A549 (cell line): ENCODE data around the gene TOR1B. TPM values are rescaled to one million over a fixed set of nuclear protein-coding genes. Genes with fewer than 3 reads are reported as not detected.
"Not testable (repeated sequence)": the region's sequence is repeated elsewhere in the genome, so short reads cannot be mapped to it uniquely, and the experiment has no call there.

ENCODE experiments used
- ATAC-seq, 2 experiments: fragments of 200-7000 bp in 1 of 2; fragments of >200 bp in 1 of 2; cut with Nextera tagmentation in 1 of 2; cut with Tn5 transposase in 1 of 2; 3 replicates each; pipeline versions ENCODE4 v1.8.0 to v1.9.1; 2018 to 2020; ENCODE audit warnings: mild to moderate bottlenecking in 1 of 2, moderate library complexity in 1 of 2
- CTCF ChIA-PET: fragments of 300-600 bp; sonication (Branson Sonifier 250); formaldehyde crosslinking; extraction: SDS; loops from one replicate; lab custom pipeline; 2021; ENCODE audit warnings: antibody characterized with exemption, inconsistent platforms; lab: Yijun Ruan, JAX
- POLR2A ChIA-PET: fragments of 350-600 bp; formaldehyde crosslinking; extraction: SDS; loops from one replicate; lab custom pipeline; 2021; ENCODE audit warnings: antibody characterized with exemption, inconsistent platforms; lab: Yijun Ruan, JAX
- DNase-seq, 2 experiments: peaks; one replicate each; pipeline versions ENCODE4 v3.0.0 to v3.0.0-alpha.2; 2011 to 2016; ENCODE audit warnings: low read depth in 1 of 2, low spot score in 1 of 2
- FAIRE-seq: peaks from 2 replicates; lab custom pipeline; 2011; peaks lifted over from hg19 to GRCh38; lab: Jason Lieb, UNC
- H3K27ac ChIP-seq, 2 experiments: fragments of >200 bp; sonication (Bioruptor Twin); formaldehyde crosslinking; 3 replicates each; pipeline ENCODE4 v1.5.1; 2016 to 2017
- H3K4me1 ChIP-seq: fragments of >200 bp; sonication (Bioruptor Twin); formaldehyde crosslinking; 3 replicates; pipeline ENCODE4 v1.6.1; 2016
- H3K4me2 ChIP-seq: fragments of >200 bp; sonication (Bioruptor Twin); formaldehyde crosslinking; 3 replicates; pipeline ENCODE4 v1.6.1; 2016
- H3K4me3 ChIP-seq: fragments of >200 bp; sonication (Bioruptor Twin); formaldehyde crosslinking; 3 replicates; pipeline ENCODE4 v1.5.1; 2016
- H3K9me3 ChIP-seq: fragments of >200 bp; sonication (Bioruptor Twin); formaldehyde crosslinking; 3 replicates; pipeline ENCODE4 v1.6.1; 2016
- CHD2 ChIP-seq: fragments of 150-350 bp; IDR thresholded peaks from 2 replicates; pipeline ENCODE4 v1.6.1; 2014; ENCODE audit warnings: low read length; ENCODE audit not compliant: partially characterized antibody
- CHD4 ChIP-seq: fragments of 200-600 bp; sonication (generic); IDR thresholded peaks from 2 replicates; pipeline ENCODE4 v1.6.1; 2016; ENCODE audit warnings: antibody characterized with exemption, mild to moderate bottlenecking, borderline replicate concordance
- EHF ChIP-seq: fragments of 250-450 bp; sonication (Bioruptor Pico); IDR thresholded peaks from 2 replicates; pipeline ENCODE4 v1.5.0; 2020; ENCODE audit warnings: mild to moderate bottlenecking
- ESRRA ChIP-seq: fragments of 150-350 bp; IDR thresholded peaks from 2 replicates; pipeline ENCODE4 v1.6.1; 2014; ENCODE audit warnings: mild to moderate bottlenecking, low read length, borderline replicate concordance
- FOSB ChIP-seq: fragments of 250-450 bp; sonication (Bioruptor Pico); IDR thresholded peaks from 2 replicates; pipeline ENCODE4 v1.5.0; 2020; ENCODE audit warnings: mild to moderate bottlenecking, moderate library complexity
- FOSL2 ChIP-seq, 2 experiments: fragments of 450-650 bp in 1 of 2; fragments of >200 bp in 1 of 2; sonication (Bioruptor Twin) in 1 of 2; formaldehyde crosslinking; IDR thresholded peaks; 2 replicates each; pipeline versions ENCODE4 v1.5.0 to v1.6.1; 2016 to 2020; ENCODE audit warnings: mild to moderate bottlenecking in 1 of 2, moderate library complexity in 1 of 2
- HDAC2 ChIP-seq: fragments of 200-600 bp; sonication (generic); IDR thresholded peaks from 2 replicates; pipeline ENCODE4 v1.6.1; 2016
- HOXA7 ChIP-seq: fragments of 250-450 bp; sonication (Bioruptor Pico); IDR thresholded peaks from 2 replicates; pipeline ENCODE4 v1.5.0; 2020; ENCODE audit warnings: mild to moderate bottlenecking, moderate library complexity
- HOXB13 ChIP-seq: fragments of 250-450 bp; sonication (Bioruptor Pico); IDR thresholded peaks from 2 replicates; pipeline ENCODE4 v1.5.0; 2020; ENCODE audit warnings: low read depth, mild to moderate bottlenecking, moderate library complexity
- JUN ChIP-seq, 2 experiments: fragments of >200 bp; sonication (Bioruptor Twin); formaldehyde crosslinking; IDR thresholded peaks; 2 replicates in 1 of 2; 3 replicates in 1 of 2; pipeline ENCODE4 v1.6.1; 2016 to 2017
- JUNB ChIP-seq: fragments of >200 bp; sonication (Bioruptor Twin); formaldehyde crosslinking; IDR thresholded peaks from 2 replicates; pipeline ENCODE4 v1.6.1; 2016
- KDM1A ChIP-seq: fragments of 200-600 bp; sonication (generic); IDR thresholded peaks from 2 replicates; pipeline ENCODE4 v1.6.1; 2016; ENCODE audit warnings: low read depth, mild to moderate bottlenecking
- MYC ChIP-seq: IDR thresholded peaks from 2 replicates; pipeline ENCODE4 v1.6.1; 2012; ENCODE audit warnings: mild to moderate bottlenecking, inconsistent platforms, low read length, improper control_type of control experiment, borderline replicate concordance
- NPAS2 ChIP-seq: fragments of 250-450 bp; sonication (Bioruptor Pico); IDR thresholded peaks from 2 replicates; pipeline ENCODE4 v1.8.0; 2022; ENCODE audit warnings: mild to moderate bottlenecking, moderate library complexity, borderline replicate concordance
- SMC3 ChIP-seq: fragments of >200 bp; sonication (Bioruptor Twin); formaldehyde crosslinking; IDR thresholded peaks from 3 replicates; pipeline ENCODE4 v1.6.1; 2018; ENCODE audit warnings: inconsistent platforms
- TP53 ChIP-seq: fragments of 250-450 bp; sonication (Bioruptor Pico); IDR thresholded peaks from 2 replicates; pipeline ENCODE4 v1.5.0; 2021; ENCODE audit warnings: mild to moderate bottlenecking, moderate library complexity
- ZNF302 ChIP-seq: fragments of 250-450 bp; sonication (Bioruptor Pico); IDR thresholded peaks from 2 replicates; pipeline ENCODE4 v1.9.0; 2021; ENCODE audit warnings: inconsistent platforms, mild to moderate bottlenecking, moderate library complexity
- WGBS: methylation state at CpG from one replicate; pipeline ENCODE4 v1.1.6; 2017; ENCODE audit errors: missing lambda C conversion rate; 5-methylcytosine and 5-hydroxymethylcytosine counted together
- polyA plus RNA-seq, 4 experiments: library from polyadenylated mRNA; depleted of rRNA in 3 of 4; stranded (reverse); fragments of >200 nt; fragmentation: RNase III in 1 of 4; extraction: RNeasy Plus Mini Kit Qiagen cat#74134 plus additional on column Dnase treatment in 1 of 4; gene quantifications; 2 replicates in 3 of 4; 3 replicates in 1 of 4; pipeline ENCODE4 v1.2.3, GENCODE V29; 2011 to 2017
- TF ChIP-seq, protein P1 (sequence below): IDR thresholded peaks from 2 replicates; pipeline ENCODE4 v1.6.1; 2012
- TF ChIP-seq, protein P2 (sequence below): fragments of 250-450 bp; sonication (Bioruptor Pico); IDR thresholded peaks from 2 replicates; pipeline ENCODE4 v1.5.0; 2021; ENCODE audit warnings: mild to moderate bottlenecking, moderate library complexity, borderline replicate concordance
- TF ChIP-seq, protein P3 (sequence below): fragments of 200-600 bp; sonication (generic); IDR thresholded peaks from 2 replicates; pipeline ENCODE4 v1.6.1; 2016; ENCODE audit warnings: antibody characterized with exemption, mild to moderate bottlenecking, moderate library complexity

TOR1B gene
- polyA plus RNA-seq, 2 of the 4 experiments (the other 2 are of a cell fraction), result 24.9 to 32.4 TPM

DNA sequence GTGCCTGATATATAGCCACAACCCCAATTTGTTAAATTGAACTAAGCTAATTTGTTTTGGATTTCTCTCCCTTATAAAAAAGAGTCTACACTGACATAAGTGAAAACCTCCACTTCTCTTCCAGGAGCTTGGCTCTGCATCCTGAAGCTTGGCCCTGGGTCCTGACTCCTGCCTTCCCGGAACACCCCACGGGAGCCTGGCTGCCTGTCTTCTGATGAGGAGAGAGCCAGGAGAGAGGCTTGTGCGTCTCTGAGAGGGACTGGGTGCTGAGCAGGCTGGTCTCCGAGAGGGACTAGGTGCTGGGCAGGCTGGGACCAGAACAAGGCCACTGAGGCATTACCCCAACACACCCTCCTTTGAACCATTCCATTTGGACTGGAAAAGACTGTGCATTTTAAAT, 43.7 kb upstream of the TOR1B start (continued):
- TF ChIP-seq, protein P1, sequence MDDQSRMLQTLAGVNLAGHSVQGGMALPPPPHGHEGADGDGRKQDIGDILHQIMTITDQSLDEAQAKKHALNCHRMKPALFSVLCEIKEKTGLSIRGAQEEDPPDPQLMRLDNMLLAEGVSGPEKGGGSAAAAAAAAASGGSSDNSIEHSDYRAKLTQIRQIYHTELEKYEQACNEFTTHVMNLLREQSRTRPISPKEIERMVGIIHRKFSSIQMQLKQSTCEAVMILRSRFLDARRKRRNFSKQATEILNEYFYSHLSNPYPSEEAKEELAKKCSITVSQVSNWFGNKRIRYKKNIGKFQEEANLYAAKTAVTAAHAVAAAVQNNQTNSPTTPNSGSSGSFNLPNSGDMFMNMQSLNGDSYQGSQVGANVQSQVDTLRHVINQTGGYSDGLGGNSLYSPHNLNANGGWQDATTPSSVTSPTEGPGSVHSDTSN, result no peak
- TF ChIP-seq ZNF302 (CRISPR knock-in tag) (no peak), MYC (no peak), EHF (CRISPR knock-in tag) (no peak), HOXB13 (CRISPR knock-in tag) (no peak)

DNA sequence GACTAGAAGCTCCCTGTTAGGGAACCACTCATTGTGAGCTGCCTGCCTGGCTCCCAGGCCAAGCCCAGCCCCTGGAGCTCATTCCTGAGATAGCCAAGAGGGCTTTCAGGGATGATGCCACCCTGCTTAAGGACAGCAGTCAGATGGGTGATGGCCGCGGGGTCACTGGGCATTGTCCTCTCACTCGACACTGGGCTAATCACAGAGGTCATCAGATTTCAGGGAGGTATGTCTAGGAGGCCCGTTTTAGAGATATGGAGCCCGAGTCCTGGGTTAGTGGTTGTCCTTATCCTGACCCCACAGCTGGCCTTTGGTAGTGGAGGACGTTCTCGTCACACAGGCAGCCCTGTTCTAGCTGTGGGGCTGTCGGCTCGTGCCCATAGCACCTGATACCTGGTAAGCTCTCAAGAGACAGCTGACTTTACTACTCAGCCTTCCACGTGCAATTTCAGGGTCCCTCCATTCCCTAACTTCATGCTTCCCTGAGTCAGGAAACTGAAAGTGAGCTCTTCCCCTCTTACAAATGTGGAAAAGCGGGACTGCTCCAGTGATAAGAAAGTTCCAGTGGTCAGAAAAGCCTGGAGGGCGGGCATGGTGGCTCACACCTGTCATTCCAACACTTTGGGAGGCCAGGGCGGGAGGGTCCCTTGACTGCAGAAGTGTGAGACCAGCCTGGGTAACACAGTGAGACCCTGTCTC, 43.0 kb upstream of the TOR1B start:
- 89% methylated on average over 13 of the region's 13 CpGs for WGBS
- no peak for DNase-seq
- no peak for FAIRE-seq
- H3K4me2 ChIP-seq, result no peak overlapping the region
- POLR2A ChIA-PET, result interaction anchor here (0.6 to 0.7 kb wide), 2 partner anchors 17 kb away, joined by 3 read pairs; no protein-coding TSS in a partner anchor
- TF ChIP-seq CHD2, result no peak
- TF ChIP-seq, protein P2, sequence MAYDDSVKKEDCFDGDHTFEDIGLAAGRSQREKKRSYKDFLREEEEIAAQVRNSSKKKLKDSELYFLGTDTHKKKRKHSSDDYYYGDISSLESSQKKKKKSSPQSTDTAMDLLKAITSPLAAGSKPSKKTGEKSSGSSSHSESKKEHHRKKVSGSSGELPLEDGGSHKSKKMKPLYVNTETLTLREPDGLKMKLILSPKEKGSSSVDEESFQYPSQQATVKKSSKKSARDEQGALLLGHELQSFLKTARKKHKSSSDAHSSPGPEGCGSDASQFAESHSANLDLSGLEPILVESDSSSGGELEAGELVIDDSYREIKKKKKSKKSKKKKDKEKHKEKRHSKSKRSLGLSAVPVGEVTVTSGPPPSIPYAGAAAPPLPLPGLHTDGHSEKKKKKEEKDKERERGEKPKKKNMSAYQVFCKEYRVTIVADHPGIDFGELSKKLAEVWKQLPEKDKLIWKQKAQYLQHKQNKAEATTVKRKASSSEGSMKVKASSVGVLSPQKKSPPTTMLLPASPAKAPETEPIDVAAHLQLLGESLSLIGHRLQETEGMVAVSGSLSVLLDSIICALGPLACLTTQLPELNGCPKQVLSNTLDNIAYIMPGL (CRISPR knock-in tag), result no peak
- no peak for TF ChIP-seq FOSL2 (IDR thresholded peaks at IDR 0.05)
- no peak for TF ChIP-seq FOSL2 (CRISPR knock-in tag; IDR thresholded peaks at IDR 0.05)
- no peak for TF ChIP-seq HDAC2
- TF ChIP-seq TP53 (CRISPR knock-in tag), result no peak
- no peak for TF ChIP-seq CHD4
- no peak for TF ChIP-seq KDM1A
- TF ChIP-seq SMC3, result no peak
- TF ChIP-seq HOXA7 (CRISPR knock-in tag), result no peak
- TF ChIP-seq, all 56 proteins: peak for 0
- H3K9me3 ChIP-seq, result no peaks in the 10 kb centered on the region
- H3K4me3 ChIP-seq, result no peak overlapping the region
- peaks cover 25% of the 10 kb centered on the region for H3K4me1 ChIP-seq
- peak overlapping the region in 1 of 2 experiments; percentile 61; a peak in 2 of 6 replicates for H3K27ac ChIP-seq
- no peak for ATAC-seq
- CTCF ChIA-PET, result interaction anchor here (0.7 to 12.3 kb wide), 12 partner anchors 8 to 118 kb away, joined by 3 to 161 read pairs (median 4); partner anchors contain the start of gene ASB6

DNA sequence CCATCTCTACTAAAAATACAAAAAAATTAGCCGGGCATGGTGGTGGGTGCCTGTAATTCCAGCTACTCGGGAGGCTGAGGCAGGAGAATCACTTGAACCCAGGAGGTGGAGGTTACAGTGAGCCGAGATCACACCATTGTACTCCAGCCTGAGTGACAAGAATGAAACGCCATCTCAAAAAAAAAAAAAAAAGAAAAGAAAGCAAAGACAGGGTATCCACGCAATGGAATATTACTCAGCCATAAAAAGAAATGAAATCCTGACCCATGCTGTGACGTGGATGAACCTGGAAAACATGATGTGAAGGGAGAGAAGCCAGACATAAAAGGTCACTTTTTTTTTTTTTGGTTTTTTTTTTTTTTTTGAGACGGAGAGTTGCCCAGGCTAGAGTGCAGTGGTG, 42.2 kb upstream of the TOR1B start:
- ATAC-seq, DNase-seq, H3K4me3 ChIP-seq, FAIRE-seq, H3K4me2 ChIP-seq, H3K9me3 ChIP-seq: not testable (repeated sequence)
- ChIA-PET CTCF (interaction anchor here (0.8 to 10.0 kb wide), 5 partner anchors 9 to 30 kb away, joined by 3 to 76 read pairs (median 4); no protein-coding TSS in a partner anchor), POLR2A (interaction anchor here (0.7 to 3.3 kb wide), 3 partner anchors 9 to 17 kb away, joined by 3 to 27 read pairs (median 11); partner anchors contain the start of gene PTGES)
- 92% methylated on average over 7 of the region's 7 CpGs for WGBS
- Histone ChIP-seq H3K4me1 (peaks cover 25% of the 10 kb centered on the region), H3K27ac (peak overlapping the region; percentile 59 to 91; a peak in 5 of 6 replicates)

DNA sequence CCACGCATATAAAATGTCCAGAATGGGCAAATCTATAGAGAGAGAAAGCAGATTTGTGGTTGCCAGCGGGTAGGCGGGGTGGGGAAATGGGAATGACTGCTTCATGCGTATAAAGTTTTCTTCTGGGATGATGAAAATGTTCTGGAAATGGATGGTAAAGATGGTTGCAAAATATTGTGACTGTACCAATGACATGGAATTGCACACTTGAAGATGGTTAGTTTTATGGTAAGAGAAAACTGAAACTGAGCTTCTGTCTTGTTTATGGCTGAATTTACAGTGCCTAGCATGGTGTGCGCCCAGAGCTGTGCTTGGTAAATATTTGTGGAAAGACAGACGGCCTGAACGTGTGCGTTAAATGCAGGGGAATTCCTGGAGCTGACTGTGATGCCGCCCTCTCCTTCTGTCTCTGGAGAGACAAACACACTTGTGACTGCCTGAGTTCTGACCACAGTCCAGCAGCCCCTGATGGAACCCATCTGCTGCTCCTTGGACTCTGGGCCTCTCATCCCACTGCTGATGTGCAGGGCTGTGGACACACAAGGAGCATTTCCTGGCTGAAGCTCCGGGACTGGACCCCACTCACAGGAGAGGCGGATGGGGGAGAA, 41.6 kb upstream of the TOR1B start:
- WGBS, result 45% methylated on average over 11 of the region's 11 CpGs
- Histone ChIP-seq H3K4me3 (no peak overlapping the region), H3K27ac (peak overlapping the region; percentile 59 to 91), H3K9me3 (no peaks in the 10 kb centered on the region), H3K4me1 (peaks cover 25% of the 10 kb centered on the region), H3K4me2 (peak overlapping the region; percentile 44)
- ChIA-PET CTCF (interaction anchor here (1.1 to 10.0 kb wide), 7 partner anchors 11 to 630 kb away, joined by 3 to 76 read pairs (median 6); no protein-coding TSS in a partner anchor), POLR2A (interaction anchor here (1.3 to 3.3 kb wide), 3 partner anchors 9 to 16 kb away, joined by 3 to 27 read pairs (median 11); partner anchors contain the start of gene PTGES)
- peak; percentile 37 to 61; a peak in 4 of 6 replicates for ATAC-seq
- no peak for FAIRE-seq
- DNase-seq, result peak in 1 of 2 experiments; percentile 43
- TF ChIP-seq KDM1A (no peak), ESRRA (no peak), FOSB (CRISPR knock-in tag) (no peak), HOXA7 (CRISPR knock-in tag) (no peak), NPAS2 (CRISPR knock-in tag) (no peak), JUN (IDR thresholded peaks at IDR 0.05) (no peak), CHD4 (no peak), JUNB (no peak)
- TF ChIP-seq, protein P3, sequence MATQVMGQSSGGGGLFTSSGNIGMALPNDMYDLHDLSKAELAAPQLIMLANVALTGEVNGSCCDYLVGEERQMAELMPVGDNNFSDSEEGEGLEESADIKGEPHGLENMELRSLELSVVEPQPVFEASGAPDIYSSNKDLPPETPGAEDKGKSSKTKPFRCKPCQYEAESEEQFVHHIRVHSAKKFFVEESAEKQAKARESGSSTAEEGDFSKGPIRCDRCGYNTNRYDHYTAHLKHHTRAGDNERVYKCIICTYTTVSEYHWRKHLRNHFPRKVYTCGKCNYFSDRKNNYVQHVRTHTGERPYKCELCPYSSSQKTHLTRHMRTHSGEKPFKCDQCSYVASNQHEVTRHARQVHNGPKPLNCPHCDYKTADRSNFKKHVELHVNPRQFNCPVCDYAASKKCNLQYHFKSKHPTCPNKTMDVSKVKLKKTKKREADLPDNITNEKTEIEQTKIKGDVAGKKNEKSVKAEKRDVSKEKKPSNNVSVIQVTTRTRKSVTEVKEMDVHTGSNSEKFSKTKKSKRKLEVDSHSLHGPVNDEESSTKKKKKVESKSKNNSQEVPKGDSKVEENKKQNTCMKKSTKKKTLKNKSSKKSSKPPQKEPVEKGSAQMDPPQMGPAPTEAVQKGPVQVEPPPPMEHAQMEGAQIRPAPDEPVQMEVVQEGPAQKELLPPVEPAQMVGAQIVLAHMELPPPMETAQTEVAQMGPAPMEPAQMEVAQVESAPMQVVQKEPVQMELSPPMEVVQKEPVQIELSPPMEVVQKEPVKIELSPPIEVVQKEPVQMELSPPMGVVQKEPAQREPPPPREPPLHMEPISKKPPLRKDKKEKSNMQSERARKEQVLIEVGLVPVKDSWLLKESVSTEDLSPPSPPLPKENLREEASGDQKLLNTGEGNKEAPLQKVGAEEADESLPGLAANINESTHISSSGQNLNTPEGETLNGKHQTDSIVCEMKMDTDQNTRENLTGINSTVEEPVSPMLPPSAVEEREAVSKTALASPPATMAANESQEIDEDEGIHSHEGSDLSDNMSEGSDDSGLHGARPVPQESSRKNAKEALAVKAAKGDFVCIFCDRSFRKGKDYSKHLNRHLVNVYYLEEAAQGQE, result no peak
